HepG2 (cell line): ENCODE results near the gene RABL6. TPM values are rescaled to one million over a fixed set of nuclear protein-coding genes. Genes with fewer than 3 reads are reported as not detected.

Experiments
- DPF2 ChIP-seq: sonication (generic); formaldehyde crosslinking; IDR thresholded peaks from 2 replicates; pipeline ENCODE4 v1.4.0; 2020; ENCODE audit warnings: mild to moderate bottlenecking, low read depth, missing genetic modification reagents, borderline replicate concordance
- HNF4G ChIP-seq, 2 experiments: sonication (generic) in 1 of 2; formaldehyde crosslinking in 1 of 2; IDR thresholded peaks; 2 replicates each; pipeline versions ENCODE4 v1.4.0 to v1.6.1; 2011 to 2020; ENCODE audit warnings: borderline replicate concordance in 2 of 2, low read depth in 2 of 2, mild to moderate bottlenecking in 2 of 2, low read length in 1 of 2, missing genetic modification reagents in 1 of 2, moderate library complexity in 1 of 2
- NFRKB ChIP-seq: fragments of 450-650 bp; IDR thresholded peaks from 2 replicates; pipeline ENCODE4 v1.6.1; 2017
- PCBP1 ChIP-seq: fragments of 200-400 bp; formaldehyde crosslinking; IDR thresholded peaks from 2 replicates; pipeline ENCODE4 v1.6.1; 2017; ENCODE audit warnings: mild to moderate bottlenecking, low read depth, low read length, borderline replicate concordance
- ZBTB43 ChIP-seq: sonication (generic); formaldehyde crosslinking; conservative IDR thresholded peaks from 2 replicates; pipeline ENCODE4 v1.4.0; 2020; ENCODE audit warnings: missing genetic modification reagents
- ZNF691 ChIP-seq: sonication (generic); formaldehyde crosslinking; IDR thresholded peaks from 2 replicates; pipeline ENCODE4 v1.4.0; 2020; ENCODE audit warnings: missing genetic modification reagents, low read depth, mild to moderate bottlenecking, borderline replicate concordance
- ZNF746 ChIP-seq: sonication (generic); formaldehyde crosslinking; IDR thresholded peaks from 2 replicates; pipeline ENCODE4 v1.8.0; 2022; ENCODE audit warnings: mild to moderate bottlenecking, missing genetic modification reagents
- polyA plus RNA-seq, 8 experiments: library from polyadenylated mRNA; depleted of rRNA in 3 of 8; stranded (reverse) in 7 of 8; unstranded in 1 of 8; fragments of >200 nt; fragmentation: Illumina TruSeq in 4 of 8; extraction: Trizol in 4 of 8; gene quantifications; 2 replicates each; pipeline versions ENCODE4 v1.2.1 to v1.2.3, GENCODE V29; 2011 to 2016; ENCODE audit warnings: low read depth in 4 of 8, missing spikeins in 1 of 8, mixed read lengths in 1 of 8; ENCODE audit not compliant: insufficient read depth in 1 of 8
- total RNA-seq, 5 experiments: library from RNA; depleted of rRNA; stranded (reverse); fragments of >200 nt; fragmentation: Illumina TruSeq; extraction: Trizol; gene quantifications; 2 replicates each; pipeline ENCODE4 v1.2.3, GENCODE V29; 2016; ENCODE audit warnings: low read depth in 1 of 5
- TF ChIP-seq, protein P1 (sequence below): sonication (generic); formaldehyde crosslinking; IDR thresholded peaks from 2 replicates; pipeline ENCODE4 v1.8.0; 2022; ENCODE audit warnings: missing genetic modification reagents, mild to moderate bottlenecking, moderate library complexity, borderline replicate concordance
- TF ChIP-seq, protein P2 (sequence below): sonication (generic); formaldehyde crosslinking; IDR thresholded peaks from 2 replicates; pipeline ENCODE4 v1.8.0; 2022; ENCODE audit warnings: mild to moderate bottlenecking, missing genetic modification reagents, borderline replicate concordance
- TF ChIP-seq, protein P3 (sequence below): sonication (generic); formaldehyde crosslinking; IDR thresholded peaks from 2 replicates; pipeline ENCODE4 v1.8.0; 2022; ENCODE audit warnings: missing genetic modification reagents, mild to moderate bottlenecking, inconsistent platforms, borderline replicate concordance
- TF ChIP-seq, protein P4 (sequence below): sonication (generic); formaldehyde crosslinking; IDR thresholded peaks from 2 replicates; pipeline ENCODE4 v1.4.0; 2020; ENCODE audit warnings: missing genetic modification reagents

The RABL6 gene
- total and polyA plus RNA-seq, 2 of the 13 experiments (the other 11 are each of a cell fraction or from before 2014, with no cell fraction given), result 81.5 to 125 TPM

GRCh38 chr9:136885950-136886578, 78.3 kb downstream of the RABL6 start, which contains the start of gene TRAF2 (continued):
- TF ChIP-seq PCBP1, result no peak
- TF ChIP-seq NFRKB, result no peak
- no peak for TF ChIP-seq ZNF746 (CRISPR knock-in tag)
- TF ChIP-seq, protein P1, sequence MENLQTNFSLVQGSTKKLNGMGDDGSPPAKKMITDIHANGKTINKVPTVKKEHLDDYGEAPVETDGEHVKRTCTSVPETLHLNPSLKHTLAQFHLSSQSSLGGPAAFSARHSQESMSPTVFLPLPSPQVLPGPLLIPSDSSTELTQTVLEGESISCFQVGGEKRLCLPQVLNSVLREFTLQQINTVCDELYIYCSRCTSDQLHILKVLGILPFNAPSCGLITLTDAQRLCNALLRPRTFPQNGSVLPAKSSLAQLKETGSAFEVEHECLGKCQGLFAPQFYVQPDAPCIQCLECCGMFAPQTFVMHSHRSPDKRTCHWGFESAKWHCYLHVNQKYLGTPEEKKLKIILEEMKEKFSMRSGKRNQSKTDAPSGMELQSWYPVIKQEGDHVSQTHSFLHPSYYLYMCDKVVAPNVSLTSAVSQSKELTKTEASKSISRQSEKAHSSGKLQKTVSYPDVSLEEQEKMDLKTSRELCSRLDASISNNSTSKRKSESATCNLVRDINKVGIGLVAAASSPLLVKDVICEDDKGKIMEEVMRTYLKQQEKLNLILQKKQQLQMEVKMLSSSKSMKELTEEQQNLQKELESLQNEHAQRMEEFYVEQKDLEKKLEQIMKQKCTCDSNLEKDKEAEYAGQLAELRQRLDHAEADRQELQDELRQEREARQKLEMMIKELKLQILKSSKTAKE (CRISPR knock-in tag), result no peak
- TF ChIP-seq, protein P2, sequence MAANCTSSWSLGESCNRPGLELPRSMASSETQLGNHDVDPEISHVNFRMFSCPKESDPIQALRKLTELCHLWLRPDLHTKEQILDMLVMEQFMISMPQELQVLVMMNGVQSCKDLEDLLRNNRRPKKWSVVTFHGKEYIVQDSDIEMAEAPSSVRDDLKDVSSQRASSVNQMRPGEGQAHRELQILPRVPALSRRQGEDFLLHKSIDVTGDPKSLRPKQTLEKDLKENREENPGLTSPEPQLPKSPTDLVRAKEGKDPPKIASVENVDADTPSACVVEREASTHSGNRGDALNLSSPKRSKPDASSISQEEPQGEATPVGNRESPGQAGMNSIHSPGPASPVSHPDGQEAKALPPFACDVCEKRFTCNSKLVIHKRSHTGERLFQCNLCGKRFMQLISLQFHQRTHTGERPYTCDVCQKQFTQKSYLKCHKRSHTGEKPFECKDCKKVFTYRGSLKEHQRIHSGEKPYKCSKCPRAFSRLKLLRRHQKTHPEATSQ (CRISPR knock-in tag), result no peak
- TF ChIP-seq, protein P3, sequence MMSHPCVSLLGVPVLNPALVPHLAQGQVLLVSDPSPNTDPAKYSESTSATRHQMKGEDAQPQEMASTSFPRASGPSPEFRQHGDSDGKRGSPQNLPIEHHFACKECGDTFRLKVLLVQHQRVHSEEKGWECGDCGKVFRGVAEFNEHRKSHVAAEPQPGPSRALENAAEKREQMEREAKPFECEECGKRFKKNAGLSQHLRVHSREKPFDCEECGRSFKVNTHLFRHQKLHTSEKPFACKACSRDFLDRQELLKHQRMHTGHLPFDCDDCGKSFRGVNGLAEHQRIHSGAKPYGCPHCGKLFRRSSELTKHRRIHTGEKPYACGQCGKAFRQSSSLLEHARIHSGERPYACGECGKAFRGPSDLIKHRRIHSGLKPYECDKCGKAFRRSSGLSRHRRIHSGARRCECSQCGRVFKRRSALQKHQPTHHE (CRISPR knock-in tag), result no peak; the same call in 1 of the 2 replicates
- no peak for TF ChIP-seq DPF2 (CRISPR knock-in tag)
- no peak for TF ChIP-seq ZBTB43 (CRISPR knock-in tag)
- no peak for TF ChIP-seq ZNF691
- TF ChIP-seq, protein P4, sequence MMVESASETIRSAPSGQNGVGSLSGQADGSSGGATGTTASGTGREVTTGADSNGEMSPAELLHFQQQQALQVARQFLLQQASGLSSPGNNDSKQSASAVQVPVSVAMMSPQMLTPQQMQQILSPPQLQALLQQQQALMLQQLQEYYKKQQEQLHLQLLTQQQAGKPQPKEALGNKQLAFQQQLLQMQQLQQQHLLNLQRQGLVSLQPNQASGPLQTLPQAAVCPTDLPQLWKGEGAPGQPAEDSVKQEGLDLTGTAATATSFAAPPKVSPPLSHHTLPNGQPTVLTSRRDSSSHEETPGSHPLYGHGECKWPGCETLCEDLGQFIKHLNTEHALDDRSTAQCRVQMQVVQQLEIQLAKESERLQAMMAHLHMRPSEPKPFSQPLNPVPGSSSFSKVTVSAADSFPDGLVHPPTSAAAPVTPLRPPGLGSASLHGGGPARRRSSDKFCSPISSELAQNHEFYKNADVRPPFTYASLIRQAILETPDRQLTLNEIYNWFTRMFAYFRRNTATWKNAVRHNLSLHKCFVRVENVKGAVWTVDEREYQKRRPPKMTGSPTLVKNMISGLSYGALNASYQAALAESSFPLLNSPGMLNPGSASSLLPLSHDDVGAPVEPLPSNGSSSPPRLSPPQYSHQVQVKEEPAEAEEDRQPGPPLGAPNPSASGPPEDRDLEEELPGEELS (CRISPR knock-in tag), result peak; percentile 36; the same call in 1 of the 2 replicates
- no peak for TF ChIP-seq HNF4G (IDR thresholded peaks at IDR 0.05; ENCODE audit: borderline replicate concordance, low read depth, low read length)
- no peak for TF ChIP-seq HNF4G (CRISPR knock-in tag; IDR thresholded peaks at IDR 0.05; ENCODE audit: borderline replicate concordance, low read depth)
